ENCODE results near the gene IL1RAP.

IL1RAP gene

DNA sequence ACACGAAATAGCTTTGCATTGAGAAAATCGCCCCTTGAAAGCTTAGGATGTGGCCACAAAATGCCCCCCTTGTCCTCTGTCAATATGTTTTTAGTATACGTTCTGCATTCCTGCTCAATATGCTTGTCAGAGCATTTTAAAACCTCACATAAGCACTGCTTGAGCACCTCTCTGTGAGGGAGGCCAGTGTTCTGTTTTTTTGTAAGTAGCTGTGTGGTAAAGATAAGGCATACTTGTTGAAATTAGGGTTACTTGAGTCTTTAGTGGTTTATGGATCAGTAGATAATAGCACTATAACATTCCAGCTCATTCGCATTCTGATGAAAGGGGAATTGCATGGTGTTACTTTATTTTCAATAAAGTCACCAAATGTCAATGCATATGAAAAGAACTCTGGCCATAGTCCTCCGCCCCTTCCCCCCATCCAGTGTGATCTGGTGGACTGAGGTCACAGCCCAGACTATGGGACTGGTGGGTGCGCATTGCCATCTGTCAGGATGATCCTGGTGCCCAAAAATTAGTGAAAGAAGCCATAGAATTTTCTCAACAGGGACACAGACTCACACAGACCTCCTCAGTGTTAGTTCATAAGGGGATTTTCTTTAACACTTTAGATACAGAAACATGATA, 33.1 kb downstream of the IL1RAP start (continued):
- TF ChIP-seq, protein P1, sequence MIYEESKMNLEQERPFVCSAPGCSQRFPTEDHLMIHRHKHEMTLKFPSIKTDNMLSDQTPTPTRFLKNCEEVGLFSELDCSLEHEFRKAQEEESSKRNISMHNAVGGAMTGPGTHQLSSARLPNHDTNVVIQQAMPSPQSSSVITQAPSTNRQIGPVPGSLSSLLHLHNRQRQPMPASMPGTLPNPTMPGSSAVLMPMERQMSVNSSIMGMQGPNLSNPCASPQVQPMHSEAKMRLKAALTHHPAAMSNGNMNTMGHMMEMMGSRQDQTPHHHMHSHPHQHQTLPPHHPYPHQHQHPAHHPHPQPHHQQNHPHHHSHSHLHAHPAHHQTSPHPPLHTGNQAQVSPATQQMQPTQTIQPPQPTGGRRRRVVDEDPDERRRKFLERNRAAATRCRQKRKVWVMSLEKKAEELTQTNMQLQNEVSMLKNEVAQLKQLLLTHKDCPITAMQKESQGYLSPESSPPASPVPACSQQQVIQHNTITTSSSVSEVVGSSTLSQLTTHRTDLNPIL (CRISPR knock-in tag; IDR thresholded peaks at IDR 0.05; ENCODE audit: low read depth), result no peak
- TF ChIP-seq ZFP3 (CRISPR knock-in tag; IDR thresholded peaks at IDR 0.05), result no peak
- TF ChIP-seq ZNF8 (CRISPR knock-in tag; IDR thresholded peaks at IDR 0.05), result no peak
- no peak for TF ChIP-seq SNAI2 (CRISPR knock-in tag; IDR thresholded peaks at IDR 0.05)
- TF ChIP-seq ZNF565 (CRISPR knock-in tag; conservative IDR thresholded peaks at IDR 0.05; ENCODE audit: low read depth), result no peak
- TF ChIP-seq OSR1 (CRISPR knock-in tag; IDR thresholded peaks at IDR 0.05), result no peak
- no peak for TF ChIP-seq ISL1 (CRISPR knock-in tag; IDR thresholded peaks at IDR 0.05)

- TF ChIP-seq CSDC2 (CRISPR knock-in tag; IDR thresholded peaks at IDR 0.05) (no peak), GLIS3 (CRISPR knock-in tag; IDR thresholded peaks at IDR 0.05) (no peak), TOX (CRISPR knock-in tag; IDR thresholded peaks at IDR 0.05; ENCODE audit: borderline replicate concordance) (no peak), ZNF565 (CRISPR knock-in tag; conservative IDR thresholded peaks at IDR 0.05; ENCODE audit: low read depth) (no peak), BACH2 (CRISPR knock-in tag; IDR thresholded peaks at IDR 0.05; ENCODE audit: borderline replicate concordance) (no peak), CSRNP3 (CRISPR knock-in tag; IDR thresholded peaks at IDR 0.05) (no peak), ESRRG (CRISPR knock-in tag; IDR thresholded peaks at IDR 0.05) (no peak), ZFP30 (CRISPR knock-in tag; IDR thresholded peaks at IDR 0.05) (no peak), ZFP3 (CRISPR knock-in tag; IDR thresholded peaks at IDR 0.05) (no peak), RARB (CRISPR knock-in tag; IDR thresholded peaks at IDR 0.05) (no peak), PPARA (CRISPR knock-in tag; IDR thresholded peaks at IDR 0.05; ENCODE audit: borderline replicate concordance) (no peak), ZNF70 (CRISPR knock-in tag; IDR thresholded peaks at IDR 0.05) (no peak), ZC3H10 (CRISPR knock-in tag; IDR thresholded peaks at IDR 0.05) (no peak), SNAI2 (CRISPR knock-in tag; IDR thresholded peaks at IDR 0.05) (no peak), OSR1 (CRISPR knock-in tag; IDR thresholded peaks at IDR 0.05) (no peak), TCF4 (CRISPR knock-in tag; IDR thresholded peaks at IDR 0.05; ENCODE audit: borderline replicate concordance) (no peak)
- TF ChIP-seq, protein P2, sequence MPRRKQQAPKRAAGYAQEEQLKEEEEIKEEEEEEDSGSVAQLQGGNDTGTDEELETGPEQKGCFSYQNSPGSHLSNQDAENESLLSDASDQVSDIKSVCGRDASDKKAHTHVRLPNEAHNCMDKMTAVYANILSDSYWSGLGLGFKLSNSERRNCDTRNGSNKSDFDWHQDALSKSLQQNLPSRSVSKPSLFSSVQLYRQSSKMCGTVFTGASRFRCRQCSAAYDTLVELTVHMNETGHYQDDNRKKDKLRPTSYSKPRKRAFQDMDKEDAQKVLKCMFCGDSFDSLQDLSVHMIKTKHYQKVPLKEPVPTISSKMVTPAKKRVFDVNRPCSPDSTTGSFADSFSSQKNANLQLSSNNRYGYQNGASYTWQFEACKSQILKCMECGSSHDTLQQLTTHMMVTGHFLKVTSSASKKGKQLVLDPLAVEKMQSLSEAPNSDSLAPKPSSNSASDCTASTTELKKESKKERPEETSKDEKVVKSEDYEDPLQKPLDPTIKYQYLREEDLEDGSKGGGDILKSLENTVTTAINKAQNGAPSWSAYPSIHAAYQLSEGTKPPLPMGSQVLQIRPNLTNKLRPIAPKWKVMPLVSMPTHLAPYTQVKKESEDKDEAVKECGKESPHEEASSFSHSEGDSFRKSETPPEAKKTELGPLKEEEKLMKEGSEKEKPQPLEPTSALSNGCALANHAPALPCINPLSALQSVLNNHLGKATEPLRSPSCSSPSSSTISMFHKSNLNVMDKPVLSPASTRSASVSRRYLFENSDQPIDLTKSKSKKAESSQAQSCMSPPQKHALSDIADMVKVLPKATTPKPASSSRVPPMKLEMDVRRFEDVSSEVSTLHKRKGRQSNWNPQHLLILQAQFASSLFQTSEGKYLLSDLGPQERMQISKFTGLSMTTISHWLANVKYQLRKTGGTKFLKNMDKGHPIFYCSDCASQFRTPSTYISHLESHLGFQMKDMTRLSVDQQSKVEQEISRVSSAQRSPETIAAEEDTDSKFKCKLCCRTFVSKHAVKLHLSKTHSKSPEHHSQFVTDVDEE (CRISPR knock-in tag; IDR thresholded peaks at IDR 0.05), result no peak
- ATAC-seq, result no peak
Measured at GRCh38 chr3:190548031-190548656, 34.3 kb downstream of the IL1RAP start.

DNA sequence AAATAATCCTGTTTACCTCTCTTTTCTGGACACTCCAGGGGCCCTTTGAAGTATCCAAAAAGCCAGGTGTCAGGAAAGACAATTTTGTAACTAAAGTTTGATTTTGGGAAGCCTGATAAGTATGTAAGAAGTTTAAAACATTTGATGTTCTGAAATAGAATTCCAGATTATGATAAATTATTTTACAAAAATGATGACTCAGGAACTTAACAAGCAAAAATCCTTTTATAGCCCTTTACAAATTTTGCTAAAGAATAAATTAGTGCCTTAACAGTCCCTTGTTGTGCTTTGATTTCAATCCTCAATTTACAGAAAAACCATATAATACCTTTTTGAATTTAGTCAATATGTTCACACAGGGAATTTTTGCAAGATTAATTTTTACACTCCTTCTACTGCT, 38.1 kb downstream of the IL1RAP start:
- no peak for ATAC-seq
- TF ChIP-seq, protein P2 (CRISPR knock-in tag; IDR thresholded peaks at IDR 0.05), result no peak
- TF ChIP-seq OSR1 (CRISPR knock-in tag; IDR thresholded peaks at IDR 0.05) (no peak), PPARA (CRISPR knock-in tag; IDR thresholded peaks at IDR 0.05; ENCODE audit: borderline replicate concordance) (no peak), PATZ1 (CRISPR knock-in tag; IDR thresholded peaks at IDR 0.05; ENCODE audit: borderline replicate concordance) (no peak), ISL1 (CRISPR knock-in tag; IDR thresholded peaks at IDR 0.05) (no peak)

All from SK-N-SH treated with all-trans-retinoic acid at 6 μM for 48 hours (cell line).